HepG2 (cell line): ENCODE results near the gene SCAPER.

Experiments
- ATF6 ChIP-seq: sonication (generic); formaldehyde crosslinking; conservative IDR thresholded peaks from 2 replicates; pipeline ENCODE4 v1.4.0; 2020; ENCODE audit warnings: missing genetic modification reagents
- CTCF ChIP-seq: sonication (generic); formaldehyde crosslinking; IDR thresholded peaks from 2 replicates; pipeline ENCODE4 v1.5.0; 2020; ENCODE audit warnings: mild to moderate bottlenecking, missing genetic modification reagents, moderate library complexity
- EP300 ChIP-seq, 3 experiments: sonication (generic) in 1 of 3; formaldehyde crosslinking in 1 of 3; IDR thresholded peaks; 2 replicates each; pipeline versions ENCODE4 v1.5.1 to v1.6.1; 2011 to 2020; ENCODE audit warnings: low read depth in 2 of 3, low read length in 2 of 3, borderline replicate concordance in 1 of 3, improper control_type of control experiment in 1 of 3, mild to moderate bottlenecking in 1 of 3, missing genetic modification reagents in 1 of 3, moderate library complexity in 1 of 3
- ETV5 ChIP-seq: IDR thresholded peaks from 2 replicates; pipeline ENCODE4 v1.6.1; 2018; ENCODE audit warnings: missing biosample characterization, missing genetic modification reagents, inconsistent platforms, borderline replicate concordance
- FOSL2 ChIP-seq: sonication (generic); formaldehyde crosslinking; IDR thresholded peaks from 2 replicates; pipeline ENCODE4 v1.4.0; 2020; ENCODE audit warnings: missing genetic modification reagents
- FOXC1 ChIP-seq: sonication (generic); formaldehyde crosslinking; IDR thresholded peaks from 2 replicates; pipeline ENCODE4 v1.8.0; 2022; ENCODE audit warnings: mild to moderate bottlenecking, missing genetic modification reagents, borderline replicate concordance
- JUN ChIP-seq: sonication (generic); formaldehyde crosslinking; IDR thresholded peaks from 2 replicates; pipeline ENCODE4 v1.4.0; 2020; ENCODE audit warnings: mild to moderate bottlenecking, missing genetic modification reagents
- MAFK ChIP-seq, 2 experiments: IDR thresholded peaks in 1 of 2; conservative IDR thresholded peaks in 1 of 2; 2 replicates each; pipeline ENCODE4 v1.6.1; 2011; ENCODE audit warnings: improper control_type of control experiment in 2 of 2, low read length in 2 of 2
- NCOA1 ChIP-seq: sonication (generic); formaldehyde crosslinking; IDR thresholded peaks from 2 replicates; pipeline ENCODE4 v1.9.0; 2021; ENCODE audit warnings: missing genetic modification reagents
- NKX3-1 ChIP-seq: sonication (generic); formaldehyde crosslinking; IDR thresholded peaks from 2 replicates; pipeline ENCODE4 v1.5.0; 2020; ENCODE audit warnings: missing genetic modification reagents
- RBFOX2 ChIP-seq: fragments of 200-400 bp; formaldehyde crosslinking; IDR thresholded peaks from 2 replicates; pipeline ENCODE4 v1.6.1; 2017; ENCODE audit warnings: low read depth, mild to moderate bottlenecking, low read length
- ZNF460 ChIP-seq: sonication (generic); formaldehyde crosslinking; IDR thresholded peaks from 2 replicates; pipeline ENCODE4 v1.5.1; 2020; ENCODE audit warnings: missing genetic modification reagents, mild to moderate bottlenecking, borderline replicate concordance
- TF ChIP-seq, protein P1 (sequence below): sonication (generic); formaldehyde crosslinking; IDR thresholded peaks from 2 replicates; pipeline ENCODE4 v1.4.0; 2020; ENCODE audit warnings: missing genetic modification reagents

DNA sequence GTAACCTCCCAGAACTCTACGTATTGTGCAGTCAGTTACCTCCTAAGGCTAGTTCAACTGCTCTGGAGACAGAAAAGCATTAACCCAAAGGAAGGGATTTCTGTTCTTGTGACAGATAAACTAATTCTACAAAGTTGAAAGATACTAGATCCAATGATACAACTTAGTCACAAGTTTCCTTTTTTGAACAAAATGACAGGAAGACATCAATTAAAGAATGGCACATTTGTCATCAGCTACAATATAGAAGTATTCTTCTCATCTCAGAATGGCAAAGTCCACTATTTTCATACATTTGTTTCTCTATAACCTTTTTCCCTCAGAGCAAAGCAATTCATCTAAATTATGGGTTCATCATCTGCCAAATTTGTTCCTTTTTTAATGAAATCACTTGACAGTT is 524.9 kb downstream of the SCAPER start:
- TF ChIP-seq NCOA1 (CRISPR knock-in tag) (no peak), ATF6 (CRISPR knock-in tag) (no peak), CTCF (CRISPR knock-in tag) (no peak), RBFOX2 (no peak), MAFK (conservative IDR thresholded peaks at IDR 0.05 in 1 of 2, IDR thresholded peaks at IDR 0.05 in 1 of 2; ENCODE audit: low read length in 2 of 2) (no peak), NKX3-1 (CRISPR knock-in tag) (no peak), ZNF460 (CRISPR knock-in tag) (no peak), FOXC1 (CRISPR knock-in tag) (no peak), FOSL2 (CRISPR knock-in tag) (no peak), EP300 (IDR thresholded peaks at IDR 0.05; ENCODE audit: low read depth in 2 of 2, low read length in 2 of 2) (no peak), EP300 (CRISPR knock-in tag; IDR thresholded peaks at IDR 0.05; ENCODE audit: borderline replicate concordance) (no peak), JUN (CRISPR knock-in tag) (no peak), ETV5 (no peak)
- TF ChIP-seq, protein P1, sequence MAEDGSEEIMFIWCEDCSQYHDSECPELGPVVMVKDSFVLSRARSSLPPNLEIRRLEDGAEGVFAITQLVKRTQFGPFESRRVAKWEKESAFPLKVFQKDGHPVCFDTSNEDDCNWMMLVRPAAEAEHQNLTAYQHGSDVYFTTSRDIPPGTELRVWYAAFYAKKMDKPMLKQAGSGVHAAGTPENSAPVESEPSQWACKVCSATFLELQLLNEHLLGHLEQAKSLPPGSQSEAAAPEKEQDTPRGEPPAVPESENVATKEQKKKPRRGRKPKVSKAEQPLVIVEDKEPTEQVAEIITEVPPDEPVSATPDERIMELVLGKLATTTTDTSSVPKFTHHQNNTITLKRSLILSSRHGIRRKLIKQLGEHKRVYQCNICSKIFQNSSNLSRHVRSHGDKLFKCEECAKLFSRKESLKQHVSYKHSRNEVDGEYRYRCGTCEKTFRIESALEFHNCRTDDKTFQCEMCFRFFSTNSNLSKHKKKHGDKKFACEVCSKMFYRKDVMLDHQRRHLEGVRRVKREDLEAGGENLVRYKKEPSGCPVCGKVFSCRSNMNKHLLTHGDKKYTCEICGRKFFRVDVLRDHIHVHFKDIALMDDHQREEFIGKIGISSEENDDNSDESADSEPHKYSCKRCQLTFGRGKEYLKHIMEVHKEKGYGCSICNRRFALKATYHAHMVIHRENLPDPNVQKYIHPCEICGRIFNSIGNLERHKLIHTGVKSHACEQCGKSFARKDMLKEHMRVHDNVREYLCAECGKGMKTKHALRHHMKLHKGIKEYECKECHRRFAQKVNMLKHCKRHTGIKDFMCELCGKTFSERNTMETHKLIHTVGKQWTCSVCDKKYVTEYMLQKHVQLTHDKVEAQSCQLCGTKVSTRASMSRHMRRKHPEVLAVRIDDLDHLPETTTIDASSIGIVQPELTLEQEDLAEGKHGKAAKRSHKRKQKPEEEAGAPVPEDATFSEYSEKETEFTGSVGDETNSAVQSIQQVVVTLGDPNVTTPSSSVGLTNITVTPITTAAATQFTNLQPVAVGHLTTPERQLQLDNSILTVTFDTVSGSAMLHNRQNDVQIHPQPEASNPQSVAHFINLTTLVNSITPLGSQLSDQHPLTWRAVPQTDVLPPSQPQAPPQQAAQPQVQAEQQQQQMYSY = no peak
